Measurements from ENCODE around the gene NFS1.

NFS1 gene

DNA sequence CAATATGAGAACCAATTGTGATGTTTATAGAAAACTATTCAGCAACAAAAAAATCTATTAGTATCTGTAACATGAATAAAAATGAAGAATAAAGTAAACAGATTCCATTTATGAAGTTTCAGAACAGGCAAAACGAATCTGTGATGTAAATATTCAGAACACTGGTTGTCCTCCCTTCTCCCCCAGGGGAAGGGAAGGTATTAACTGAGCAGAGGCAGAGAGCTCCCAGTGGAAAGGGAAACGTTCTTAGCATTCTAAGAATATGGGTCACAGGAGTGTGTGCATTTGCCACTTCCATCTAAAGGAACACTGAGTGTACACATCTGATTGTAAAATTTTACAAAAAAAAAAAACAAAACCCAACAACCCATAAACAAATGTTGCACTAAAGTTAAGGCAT is 60.4 kb downstream of the NFS1 start:
- no peak for DNase-seq (ENCODE audit: low read depth)

DNA sequence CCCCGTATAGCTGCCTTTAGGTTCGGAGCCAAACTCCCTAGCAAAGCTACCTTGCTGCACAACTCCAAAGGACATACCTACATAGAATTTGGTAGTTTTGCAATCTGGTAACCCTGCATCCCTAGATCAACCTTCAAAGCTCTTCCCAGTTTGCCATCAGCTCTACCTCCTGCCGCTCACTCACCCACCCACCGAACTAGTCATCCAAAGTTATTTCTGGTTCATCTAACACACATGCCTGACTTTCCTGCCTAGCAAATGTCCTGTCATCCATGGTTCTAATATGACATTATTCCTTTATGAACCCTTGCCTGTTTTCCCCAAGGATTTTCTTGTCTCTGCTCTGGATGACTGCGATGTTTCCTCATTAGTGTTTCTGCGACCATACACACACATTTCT is 61.9 kb downstream of the NFS1 start:
- no peak for DNase-seq (ENCODE audit: low read depth)

DNA sequence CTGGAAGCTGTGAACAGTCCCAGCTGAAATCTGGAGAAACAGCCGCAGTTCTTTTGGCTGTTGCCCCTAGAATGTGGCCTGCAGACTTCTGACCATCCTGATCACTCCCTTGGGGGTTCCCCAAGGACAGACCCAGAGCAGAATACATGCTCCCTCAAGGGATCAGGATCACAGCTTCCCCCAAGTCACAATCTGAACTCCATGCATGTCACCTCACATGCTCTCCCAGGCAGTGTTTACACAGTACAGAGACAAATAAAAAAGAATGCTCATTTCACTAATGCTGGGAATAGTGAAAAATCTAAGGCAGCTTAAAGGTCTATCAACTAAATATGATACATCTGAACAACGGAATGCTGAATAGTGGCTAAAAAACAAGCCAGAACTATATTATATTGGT is 63.1 kb downstream of the NFS1 start:
- DNase-seq (ENCODE audit: low read depth), result no peak

DNA sequence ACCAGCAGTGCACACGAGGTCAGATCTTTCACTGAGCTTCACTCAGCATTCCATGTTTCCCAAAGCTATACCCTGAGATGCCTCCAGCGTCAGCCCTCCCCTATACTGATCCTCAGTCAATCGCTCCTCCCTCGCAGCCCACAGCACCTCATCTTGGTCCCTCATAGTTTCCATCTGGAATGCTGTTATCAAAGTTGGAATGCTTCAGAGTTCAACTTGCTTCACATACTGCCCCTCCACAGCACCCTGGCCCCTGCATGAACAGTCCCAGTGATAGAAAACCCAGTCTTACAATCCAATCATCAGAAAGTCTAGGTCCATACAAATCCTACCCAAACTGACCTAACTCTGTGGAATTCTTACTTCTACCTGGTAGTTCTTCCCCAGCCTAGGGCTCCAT is 63.5 kb downstream of the NFS1 start:
- no peak for DNase-seq (ENCODE audit: low read depth)

DNA sequence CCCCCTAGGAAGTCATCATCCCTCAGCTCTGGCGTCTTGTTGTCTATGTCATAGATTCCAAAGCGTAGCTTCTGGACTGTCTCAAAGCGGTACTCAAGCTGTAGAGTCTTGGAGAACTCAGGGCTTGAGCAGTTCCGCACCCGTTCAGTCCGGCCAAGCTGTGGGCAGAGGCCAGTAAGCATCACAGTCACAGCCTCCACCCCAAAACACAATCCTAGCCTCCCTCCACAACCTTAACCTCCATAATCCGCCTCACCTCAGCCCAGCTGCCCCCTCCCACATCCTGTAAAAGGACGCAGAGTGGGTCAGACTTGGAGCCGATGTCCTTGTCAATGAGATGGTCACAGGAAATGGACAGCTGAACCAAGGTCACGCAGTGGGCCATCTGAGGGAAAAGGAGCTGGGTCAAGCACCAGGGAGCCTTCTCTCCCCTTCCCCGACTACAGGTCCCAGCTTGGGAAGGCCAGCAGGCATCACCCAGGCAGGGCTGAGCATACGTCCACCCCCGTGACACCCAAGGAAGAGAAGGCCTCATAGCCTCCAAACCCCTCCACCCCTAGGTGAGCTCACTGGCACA is 66.5 kb downstream of the NFS1 start:
- DNase-seq (ENCODE audit: low read depth), result no peak

DNA sequence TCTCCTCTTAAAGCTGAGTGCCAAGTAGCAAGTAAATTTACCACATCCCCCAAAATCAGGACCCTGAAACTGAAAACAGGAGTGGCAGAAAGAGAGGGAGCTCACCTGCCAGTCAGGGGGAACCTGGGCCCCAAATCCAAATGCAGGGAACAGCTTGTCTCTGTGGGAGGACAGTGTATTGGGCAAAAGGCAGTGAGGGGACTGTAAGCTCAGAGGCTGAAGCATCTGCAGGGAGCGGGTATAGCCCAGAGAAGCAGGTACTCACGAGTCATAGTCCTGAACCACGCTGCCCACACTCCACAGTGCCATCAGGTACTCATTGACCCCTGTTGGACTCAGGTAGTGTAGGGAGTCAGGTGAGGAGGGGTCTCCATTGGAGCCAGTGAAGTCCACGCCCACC is 68.5 kb downstream of the NFS1 start:
- DNase-seq (ENCODE audit: low read depth), result no peak

DNA sequence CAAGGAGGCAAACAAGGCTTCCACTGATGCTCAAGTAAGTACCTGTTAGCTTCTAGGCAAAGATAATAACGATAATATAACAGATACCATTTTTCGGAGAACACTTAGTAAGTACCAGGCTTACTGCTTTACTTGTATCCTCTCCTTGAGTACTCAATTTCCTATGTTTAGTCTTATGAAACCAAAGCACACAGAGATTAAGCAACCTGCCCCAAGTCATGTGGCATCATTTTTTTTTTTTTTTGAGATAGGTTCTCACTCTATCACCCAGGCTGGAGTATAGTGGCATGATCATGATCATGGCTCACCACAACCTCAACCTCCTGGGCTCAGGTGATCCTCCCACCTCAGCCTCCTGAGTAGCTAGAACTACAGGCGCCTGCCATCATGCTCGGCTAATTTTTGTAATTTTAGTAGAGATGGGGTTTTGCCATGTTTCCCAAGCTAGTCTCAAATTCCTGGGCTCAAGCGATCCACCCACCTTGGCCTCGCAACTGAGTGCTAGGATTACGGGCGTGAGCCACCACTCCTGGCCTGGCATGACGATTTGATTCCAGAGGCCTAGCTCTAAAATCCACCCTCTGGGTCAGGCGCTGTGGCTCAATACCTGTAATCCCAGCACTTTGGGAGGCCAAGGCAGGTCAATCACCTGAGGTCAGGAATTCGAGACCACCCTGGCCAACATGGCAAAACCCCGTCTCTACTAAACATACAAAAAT is 69.6 kb downstream of the NFS1 start:
- DNase-seq (ENCODE audit: low read depth), result no peak

DNA sequence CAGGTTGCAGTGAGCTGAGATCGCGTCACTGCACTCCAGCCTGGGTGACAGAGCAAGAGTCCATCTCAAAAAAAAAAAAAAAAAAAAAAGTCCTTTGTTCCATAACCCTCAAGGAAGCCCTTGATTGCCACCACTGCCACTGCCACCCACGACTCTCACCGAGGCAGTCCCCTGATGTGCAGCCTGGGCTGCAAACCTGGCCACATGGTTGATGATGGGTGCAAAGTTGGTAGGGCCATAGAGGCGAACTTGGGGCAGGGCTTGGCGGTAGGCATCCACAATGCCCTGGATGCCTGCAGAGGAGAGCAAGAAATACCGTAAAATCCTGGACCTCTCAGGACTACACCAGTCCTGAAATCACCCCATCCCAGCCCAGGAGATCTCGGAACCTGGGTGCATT is 72.0 kb downstream of the NFS1 start:
- no peak for DNase-seq (ENCODE audit: low read depth)

DNA sequence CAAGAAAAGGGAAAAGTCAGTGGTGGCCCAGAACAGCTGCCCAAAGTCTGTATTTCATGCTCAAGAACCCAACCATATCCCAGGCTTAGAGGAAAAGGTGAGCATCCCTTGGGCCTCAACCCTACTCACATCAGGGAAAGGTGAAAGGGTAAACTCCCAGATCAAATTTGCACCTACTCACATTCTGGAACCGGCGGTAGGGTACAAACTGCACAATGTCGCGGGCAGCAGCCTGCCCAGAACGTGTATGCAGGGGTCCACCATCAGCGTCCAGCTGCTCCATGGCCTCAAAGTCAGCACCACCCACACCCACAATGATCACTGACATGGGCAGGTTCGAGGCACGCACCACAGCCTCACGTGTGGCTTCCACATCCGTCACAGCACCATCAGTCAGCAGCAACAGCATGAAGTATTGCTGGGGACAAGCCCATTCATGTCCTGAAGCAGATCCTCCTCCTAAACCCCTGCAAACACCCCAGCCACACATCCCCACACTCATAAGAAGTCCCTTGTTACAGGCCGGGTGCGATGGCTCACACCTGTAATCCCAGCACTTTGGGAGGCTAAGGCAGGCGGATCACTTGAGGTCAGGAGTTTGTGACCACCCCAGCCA is 72.7 kb downstream of the NFS1 start:
- DNase-seq (ENCODE audit: low read depth), result no peak

DNA sequence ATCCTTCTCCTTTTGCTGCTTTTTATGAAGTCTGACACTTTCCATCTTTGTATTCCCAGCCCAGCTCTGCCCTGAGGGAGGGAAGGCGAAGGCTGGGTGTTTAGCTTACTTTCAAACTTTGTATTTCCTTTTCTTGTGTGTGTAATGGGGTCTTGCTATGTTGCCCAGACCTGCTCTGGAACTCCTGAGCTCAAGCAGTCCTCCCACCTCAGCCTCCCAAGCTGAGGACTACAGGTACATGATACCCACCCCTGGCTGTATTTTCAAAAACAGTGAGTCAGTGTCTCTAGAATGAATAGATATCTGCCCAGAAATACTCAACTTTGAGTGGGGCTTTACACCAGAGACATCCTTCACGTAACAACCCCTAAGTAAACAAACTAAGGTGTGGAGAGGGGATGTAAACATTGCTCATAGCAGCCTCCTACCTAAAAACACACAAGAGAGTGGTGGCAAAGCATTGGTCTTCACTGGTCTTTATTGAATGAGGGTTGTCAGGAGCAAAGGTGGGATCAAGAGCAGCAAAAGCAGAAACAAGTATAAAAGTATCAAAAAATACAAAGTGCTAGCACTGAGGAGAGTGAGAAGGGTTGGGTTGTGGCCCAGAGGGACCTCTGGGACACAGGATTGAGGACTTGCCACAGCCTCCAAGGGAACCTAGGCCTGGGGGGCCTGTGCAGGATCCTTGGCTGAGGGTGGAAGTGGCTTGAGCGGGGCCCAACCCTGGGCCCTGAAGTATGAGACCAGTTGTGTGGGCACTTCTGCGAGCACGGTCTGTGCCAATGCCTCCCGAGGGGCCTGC is 73.4 kb downstream of the NFS1 start:
- DNase-seq (ENCODE audit: low read depth), result no peak

DNA sequence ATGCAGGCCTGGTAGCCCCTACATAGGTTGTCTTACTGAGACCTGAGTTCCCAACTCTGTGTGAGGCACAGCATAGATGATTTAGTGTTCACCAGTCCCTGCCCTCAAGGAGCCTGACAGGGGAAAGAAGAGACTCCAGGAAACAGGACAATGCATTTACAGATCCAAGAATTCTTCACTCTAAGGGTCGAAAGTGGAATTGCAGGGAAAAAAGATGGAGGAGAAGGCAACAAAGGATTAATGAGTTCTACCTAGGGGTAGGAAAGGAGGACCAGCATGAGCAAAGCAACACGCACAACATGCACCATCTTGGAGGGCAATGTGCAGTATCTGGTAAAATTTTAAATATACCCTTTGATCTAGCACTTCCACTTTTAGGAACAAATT is 77.6 kb downstream of the NFS1 start:
- no peak for DNase-seq (ENCODE audit: low read depth)

DNA sequence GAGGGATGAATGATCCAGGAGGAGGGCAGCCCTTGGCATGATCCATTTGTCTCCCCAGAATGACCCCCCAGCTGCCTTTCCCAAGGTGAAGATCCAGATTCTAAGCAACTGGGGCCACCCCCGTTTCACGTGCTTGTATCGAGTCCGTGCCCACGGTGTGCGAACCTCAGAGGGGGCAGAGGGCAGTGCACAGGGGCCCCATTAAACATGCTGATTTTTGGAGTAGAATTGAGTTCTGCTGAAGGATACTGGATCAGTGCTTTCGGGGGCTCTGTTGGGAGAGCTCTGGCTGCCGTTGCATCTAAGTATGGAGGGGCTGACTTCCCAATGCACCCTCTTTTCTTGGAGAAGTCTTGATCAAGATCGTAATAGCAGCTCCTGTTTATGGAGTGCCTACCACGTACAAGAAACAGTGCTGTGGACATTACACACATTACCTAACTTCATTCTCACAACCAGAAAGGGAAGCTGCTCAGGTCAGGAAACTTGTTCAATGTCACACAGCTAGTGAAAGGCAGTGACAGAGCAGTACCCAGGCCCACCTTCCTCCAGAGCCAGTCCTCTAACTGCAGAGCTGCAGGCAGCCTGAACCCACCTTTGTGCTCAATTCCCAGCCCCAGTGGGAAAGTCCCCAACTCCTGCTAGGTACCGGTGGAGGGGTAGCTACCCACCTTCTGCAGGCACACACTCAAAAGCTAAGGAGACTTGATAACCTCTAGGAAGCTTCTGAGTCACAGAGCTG is 78.2 kb downstream of the NFS1 start:
- DNase-seq (ENCODE audit: low read depth), result no peak

DNA sequence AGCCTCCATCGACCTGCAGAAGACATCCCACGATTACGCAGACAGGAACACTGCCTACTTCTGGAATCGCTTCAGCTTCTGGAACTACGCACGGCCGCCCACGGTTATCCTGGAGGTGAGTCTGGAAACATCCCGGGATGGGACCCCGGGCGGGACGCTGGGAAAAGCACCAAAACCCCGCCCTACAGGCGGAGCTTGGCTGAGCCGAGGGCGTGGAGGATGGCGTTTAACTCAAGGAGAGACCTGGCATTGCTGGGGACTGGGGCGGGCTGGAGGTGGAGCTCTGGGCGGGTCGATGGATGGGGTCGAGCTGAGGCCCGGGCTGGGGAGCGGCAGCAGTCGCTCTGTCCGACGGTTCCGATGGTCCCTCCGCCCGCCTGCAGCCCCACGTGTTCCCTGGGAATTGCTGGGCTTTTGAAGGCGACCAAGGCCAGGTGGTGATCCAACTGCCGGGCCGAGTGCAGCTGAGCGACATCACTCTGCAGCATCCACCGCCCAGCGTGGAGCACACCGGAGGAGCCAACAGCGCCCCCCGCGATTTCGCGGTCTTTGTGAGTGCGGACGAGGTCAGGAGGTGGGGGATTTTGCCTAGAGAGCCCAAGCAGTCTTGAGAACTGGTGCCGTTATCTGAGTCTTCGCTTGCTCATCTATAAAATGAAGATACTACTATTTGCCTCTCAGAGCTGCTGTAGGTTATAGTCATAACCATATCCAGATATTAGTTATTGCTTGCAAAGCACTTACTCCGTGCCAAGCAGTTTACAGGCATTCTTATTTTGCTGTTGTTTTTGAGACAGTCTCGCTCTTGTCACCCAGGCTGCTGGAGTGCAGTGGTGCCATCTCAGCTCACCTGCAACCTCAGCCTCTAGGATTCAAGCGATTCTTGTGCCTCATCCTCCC is 79.7 kb downstream of the NFS1 start:
- peak; percentile 55 for DNase-seq (ENCODE audit: low read depth)

DNA sequence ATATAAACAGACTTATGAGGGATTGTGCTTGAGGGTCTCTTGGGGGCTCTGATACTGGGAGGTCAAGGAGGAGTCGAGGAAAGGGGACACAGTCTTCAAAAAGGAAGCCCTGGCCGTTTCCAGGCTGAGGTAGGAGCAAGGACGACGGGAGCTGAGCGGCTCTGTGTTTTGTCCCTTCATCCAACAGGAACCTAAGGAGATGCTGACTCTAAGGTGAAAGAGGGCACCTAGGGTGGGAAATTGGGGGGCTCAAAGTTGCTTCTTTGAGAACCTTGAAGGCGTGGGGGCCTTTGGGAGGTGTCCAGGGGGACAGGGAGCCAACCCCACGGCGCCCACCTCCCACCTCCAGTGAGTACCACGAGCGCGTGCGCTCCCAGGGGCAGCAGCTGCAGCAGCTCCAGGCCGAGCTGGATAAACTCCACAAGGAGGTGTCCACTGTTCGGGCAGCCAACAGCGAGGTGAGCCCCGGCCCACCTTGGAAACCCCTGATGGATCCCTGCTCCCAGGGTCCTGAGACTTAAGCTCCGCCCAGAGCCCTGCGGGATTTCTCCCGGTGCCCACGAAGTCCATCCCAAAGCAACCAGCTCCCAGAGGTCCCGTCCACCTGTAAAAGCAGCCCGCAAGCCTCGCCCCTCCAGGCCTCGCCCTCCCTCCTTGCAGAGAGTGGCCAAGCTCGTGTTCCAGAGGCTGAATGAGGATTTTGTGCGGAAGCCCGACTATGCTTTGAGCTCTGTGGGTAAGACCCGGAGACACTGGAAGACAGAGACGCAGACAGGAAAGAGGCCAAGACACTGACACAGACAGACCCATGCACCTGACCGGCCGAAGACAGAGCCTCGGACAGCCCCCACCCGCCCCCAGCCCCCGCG is 80.7 kb downstream of the NFS1 start:
- no peak for DNase-seq (ENCODE audit: low read depth)

All from T-helper 22 cell (primary cell).